Astrocyte (in vitro differentiated cells and primary cell): Measurements from ENCODE around the gene OPCML. TPM values are rescaled to one million over a fixed set of nuclear protein-coding genes. Genes with fewer than 3 reads are reported as not detected.

Experiments
- DNase-seq: peaks from one replicate; pipeline ENCODE4 v3.0.0-alpha.2; 2010; ENCODE audit warnings: low read depth
- FAIRE-seq: peaks from 2 replicates; lab custom pipeline; 2011; peaks lifted over from hg19 to GRCh38; lab: Jason Lieb, UNC
- H2AFZ ChIP-seq: 2 replicates; pipeline ENCODE4 v1.6.0; 2012; ENCODE audit warnings: low read depth, low read length, inconsistent platforms
- H3K27ac ChIP-seq: 2 replicates; pipeline ENCODE4 v1.5.1; 2011; ENCODE audit warnings: low read depth, low read length, inconsistent platforms
- H3K27me3 ChIP-seq: 2 replicates; pipeline ENCODE4 v1.6.0; 2011; ENCODE audit warnings: low read length, inconsistent platforms; ENCODE audit not compliant: insufficient read depth
- H3K36me3 ChIP-seq: 2 replicates; pipeline ENCODE4 v1.5.1; 2011; ENCODE audit warnings: low read length, inconsistent platforms; ENCODE audit not compliant: insufficient read depth
- H3K4me1 ChIP-seq: 2 replicates; pipeline ENCODE4 v1.5.1; 2011; ENCODE audit warnings: low read length, inconsistent platforms; ENCODE audit not compliant: insufficient read depth
- H3K4me2 ChIP-seq: 2 replicates; pipeline ENCODE4 v1.6.0; 2012; ENCODE audit warnings: low read length, inconsistent platforms
- H3K4me3 ChIP-seq: 2 replicates; pipeline ENCODE4 v1.5.1; 2011; ENCODE audit warnings: low read depth, mild to moderate bottlenecking, low read length, inconsistent platforms; ENCODE audit not compliant: insufficient read depth
- H3K79me2 ChIP-seq: 2 replicates; pipeline ENCODE4 v1.6.0; 2012; ENCODE audit warnings: mild to moderate bottlenecking, low read length, inconsistent platforms; ENCODE audit not compliant: insufficient read depth
- H3K9ac ChIP-seq: 2 replicates; pipeline ENCODE4 v1.6.0; 2012; ENCODE audit warnings: mild to moderate bottlenecking, low read length, inconsistent platforms
- H3K9me3 ChIP-seq: 2 replicates; pipeline ENCODE4 v1.5.1; 2012; ENCODE audit warnings: low read depth, mild to moderate bottlenecking, low read length, inconsistent platforms; ENCODE audit not compliant: insufficient read depth
- H4K20me1 ChIP-seq: 2 replicates; pipeline ENCODE4 v1.6.0; 2012; ENCODE audit warnings: low read length, inconsistent platforms; ENCODE audit not compliant: insufficient read depth
- H3K27ac Mint-ChIP-seq: one replicate; pipeline ENCODE4 v1.8.0; 2021; ENCODE audit warnings: mild to moderate bottlenecking, mixed read lengths; ENCODE audit not compliant: unreplicated experiment
- H3K27me3 Mint-ChIP-seq: one replicate; pipeline ENCODE4 v1.8.0; 2021; ENCODE audit warnings: low read depth, mixed read lengths; ENCODE audit not compliant: unreplicated experiment
- H3K36me3 Mint-ChIP-seq: one replicate; pipeline ENCODE4 v1.8.0; 2021; ENCODE audit warnings: low read depth, mixed read lengths; ENCODE audit not compliant: unreplicated experiment
- H3K4me1 Mint-ChIP-seq: one replicate; pipeline ENCODE4 v1.8.0; 2021; ENCODE audit warnings: low read depth, mixed read lengths; ENCODE audit not compliant: unreplicated experiment
- H3K4me3 Mint-ChIP-seq: one replicate; pipeline ENCODE4 v1.8.0; 2021; ENCODE audit warnings: mild to moderate bottlenecking, moderate library complexity, mixed read lengths; ENCODE audit not compliant: unreplicated experiment
- H3K9me3 Mint-ChIP-seq: one replicate; pipeline ENCODE4 v1.8.0; 2021; ENCODE audit warnings: mild to moderate bottlenecking, mixed read lengths; ENCODE audit not compliant: unreplicated experiment
- CTCF ChIP-seq: IDR thresholded peaks from 2 replicates; pipeline ENCODE4 v1.5.1; 2011; ENCODE audit warnings: low read depth, mild to moderate bottlenecking, inconsistent platforms, low read length, moderate library complexity; ENCODE audit not compliant: insufficient read depth
- EZH2 ChIP-seq: IDR thresholded peaks from 2 replicates; pipeline ENCODE4 v1.6.1; 2012; ENCODE audit warnings: mild to moderate bottlenecking, low read length, inconsistent platforms; ENCODE audit not compliant: insufficient read depth
- total RNA-seq: library from RNA; stranded (reverse); gene quantifications from 2 replicates; pipeline ENCODE4 v1.2.1, GENCODE V29; 2021

Gene OPCML
- total RNA-seq, 1 donor from 2014 or later: 7.9 TPM

- H3K27ac ChIP-seq: peak overlapping the region; percentile 25
- peak; percentile 63 for FAIRE-seq
- H3K9ac ChIP-seq: no peak overlapping the region
- peaks cover 42% of the 10 kb centered on the region for H3K4me1 Mint-ChIP-seq
- H3K4me1 ChIP-seq: peaks cover 21% of the 10 kb centered on the region
- H3K9me3 Mint-ChIP-seq: no peaks in the 10 kb centered on the region
- no peaks in the 10 kb centered on the region for H3K79me2 ChIP-seq
- H3K36me3 Mint-ChIP-seq: no peaks in the 10 kb centered on the region
- no peak for TF ChIP-seq CTCF
- TF ChIP-seq EZH2: no peak
- H3K9me3 ChIP-seq: no peaks in the 10 kb centered on the region
- H3K36me3 ChIP-seq: no peaks in the 10 kb centered on the region
- H3K27me3 Mint-ChIP-seq: no peaks in the 10 kb centered on the region
- DNase-seq: peak; percentile 84
- peak overlapping the region; percentile 93 for H3K27ac Mint-ChIP-seq
- no peaks in the 10 kb centered on the region for H3K27me3 ChIP-seq
- peak overlapping the region; percentile 51 for H3K4me2 ChIP-seq
- no peak overlapping the region for H2AFZ ChIP-seq
- no peak overlapping the region for H3K4me3 Mint-ChIP-seq
- H3K4me3 ChIP-seq: no peak overlapping the region
- H4K20me1 ChIP-seq: no peaks in the 10 kb centered on the region
These were observed 927.9 kb downstream of the OPCML start for GRCh38 chr11:132604431-132604830.

DNA sequence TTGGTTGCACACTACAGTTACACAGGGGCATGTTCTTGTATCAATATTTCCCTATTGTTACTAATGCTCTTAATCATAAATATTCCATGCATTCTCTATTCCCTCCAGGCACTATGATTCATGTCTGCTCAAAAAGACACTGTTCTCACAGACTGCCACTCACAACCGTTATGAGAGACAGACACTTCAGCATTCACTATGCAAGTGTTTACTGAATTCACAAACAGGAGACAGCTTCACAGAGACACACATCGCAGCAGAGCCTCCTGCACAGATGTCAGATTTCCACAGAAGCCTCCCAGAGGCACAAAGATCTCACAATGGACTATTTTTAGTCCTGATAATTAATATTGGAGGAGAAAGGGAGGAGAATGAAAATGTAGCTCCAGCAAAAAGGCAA, 930.4 kb downstream of the OPCML start:
- Histone ChIP-seq H2AFZ (no peak overlapping the region), H3K27me3 (no peaks in the 10 kb centered on the region), H3K36me3 (no peaks in the 10 kb centered on the region), H4K20me1 (no peaks in the 10 kb centered on the region), H3K27ac (no peak overlapping the region), H3K9me3 (no peaks in the 10 kb centered on the region), H3K4me1 (peaks cover 21% of the 10 kb centered on the region), H3K79me2 (no peaks in the 10 kb centered on the region), H3K4me3 (no peak overlapping the region), H3K4me2 (no peak overlapping the region), H3K9ac (no peak overlapping the region)
- no peaks in the 10 kb centered on the region for H3K27me3 Mint-ChIP-seq
- no peak for FAIRE-seq
- DNase-seq: no peak
- H3K4me3 Mint-ChIP-seq: no peak overlapping the region
- H3K4me1 Mint-ChIP-seq: peaks cover 38% of the 10 kb centered on the region
- H3K36me3 Mint-ChIP-seq: no peaks in the 10 kb centered on the region
- H3K9me3 Mint-ChIP-seq: no peaks in the 10 kb centered on the region
- TF ChIP-seq CTCF (no peak), EZH2 (no peak)
- peak overlapping the region; percentile 21 for H3K27ac Mint-ChIP-seq

DNA sequence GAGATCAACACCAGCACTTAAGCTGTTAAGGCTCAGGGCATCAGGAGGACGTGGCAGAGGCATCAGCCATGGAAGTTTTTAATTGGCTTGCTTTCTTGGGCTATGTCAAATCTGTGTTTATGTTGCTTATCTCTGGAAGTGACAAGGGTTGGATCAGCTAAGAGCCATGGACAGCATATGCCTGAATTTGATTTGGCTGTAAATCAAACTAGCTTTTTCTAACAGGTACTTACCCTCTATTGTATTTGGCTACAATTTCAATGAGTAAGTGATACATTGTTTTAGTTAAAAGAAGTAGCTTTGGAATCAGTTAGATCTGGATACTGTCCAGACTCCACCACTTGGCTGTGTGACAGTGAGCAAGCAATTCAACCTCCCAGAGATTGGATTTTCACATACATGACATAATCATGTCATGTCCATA, 936.6 kb downstream of the OPCML start:
- Histone ChIP-seq H3K27ac (no peak overlapping the region), H3K79me2 (no peaks in the 10 kb centered on the region), H2AFZ (no peak overlapping the region), H3K27me3 (no peaks in the 10 kb centered on the region), H3K4me3 (no peak overlapping the region), H3K36me3 (no peaks in the 10 kb centered on the region), H3K4me1 (peaks cover 4% of the 10 kb centered on the region), H3K4me2 (no peak overlapping the region), H4K20me1 (no peaks in the 10 kb centered on the region), H3K9me3 (no peaks in the 10 kb centered on the region), H3K9ac (no peak overlapping the region)
- no peaks in the 10 kb centered on the region for H3K9me3 Mint-ChIP-seq
- H3K36me3 Mint-ChIP-seq: no peaks in the 10 kb centered on the region
- no peak for TF ChIP-seq EZH2
- TF ChIP-seq CTCF: no peak
- no peaks in the 10 kb centered on the region for H3K27me3 Mint-ChIP-seq
- H3K27ac Mint-ChIP-seq: no peak overlapping the region
- peak; percentile 73 for DNase-seq
- FAIRE-seq: peak; percentile 23
- peaks cover 9% of the 10 kb centered on the region for H3K4me1 Mint-ChIP-seq
- H3K4me3 Mint-ChIP-seq: no peak overlapping the region
